ENCODE measurements around the gene CPB1. TPM values are rescaled to one million over a fixed set of nuclear protein-coding genes. Genes with fewer than 3 reads are reported as not detected.

The CPB1 gene
- total and polyA plus RNA-seq, 2 donors (not counting 1 experiment from before 2014, with no cell fraction given), result not detected

DNA sequence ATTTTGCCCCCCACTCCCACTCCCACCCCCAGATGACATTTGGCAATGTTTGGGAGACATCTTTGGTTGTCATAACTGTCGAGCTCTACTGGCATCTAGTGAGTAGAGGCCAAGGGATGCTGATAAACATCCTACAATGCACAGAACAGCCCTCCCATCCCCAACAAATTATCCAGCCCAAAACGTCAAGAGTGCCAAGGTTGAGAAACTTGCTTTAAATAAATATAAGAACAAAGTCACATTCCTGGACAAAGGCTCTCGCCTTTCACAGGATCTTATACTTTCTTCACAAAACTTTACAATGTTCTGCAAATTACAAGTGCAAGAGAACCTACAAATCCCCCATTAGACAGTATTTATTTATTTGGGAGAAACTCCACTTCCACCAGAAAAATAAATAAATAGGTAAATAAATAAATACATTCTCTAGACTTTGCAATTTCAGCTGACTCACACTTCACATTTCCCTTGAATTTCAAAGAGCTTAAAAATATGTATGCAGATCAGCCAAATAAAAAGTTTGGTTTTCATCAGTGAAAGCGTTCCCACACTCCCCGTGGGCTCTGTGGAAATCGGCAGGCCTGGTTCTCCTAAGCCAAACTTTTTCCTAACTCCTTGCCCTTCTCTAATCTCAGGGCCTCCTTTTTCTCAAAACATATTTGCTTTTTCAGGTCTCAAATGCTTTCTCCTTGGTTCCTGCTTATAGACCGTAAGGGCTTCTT lies 24.8 kb downstream of the CPB1 start:
- H3K79me2 ChIP-seq (ENCODE audit: control insufficient read depth, insufficient read depth, low read length), result no peaks in the 10 kb centered on the region
- CTCF ChIA-PET, result interaction anchor here (1.0 to 1.3 kb wide), 4 partner anchors 8 to 91 kb away, joined by 3 to 16 read pairs (median 3); no protein-coding TSS in a partner anchor
- H3K4me2 ChIP-seq (replicated peaks; ENCODE audit: low read depth, low read length, poor library complexity, severe bottlenecking), result no peak overlapping the region
- no peak overlapping the region for H3K27ac ChIP-seq (ENCODE audit: low read length in 2 of 2)
- Mint-ChIP-seq H3K27me3 (peaks cover 20% of the 10 kb centered on the region), H3K4me3 (no peak overlapping the region), H3K27ac (no peak overlapping the region), H3K4me1 (no peaks in the 10 kb centered on the region), H3K9me3 (ENCODE audit: insufficient read depth) (no peaks in the 10 kb centered on the region)
- TF ChIP-seq EZH2 (IDR thresholded peaks at IDR 0.05; ENCODE audit: borderline replicate concordance, insufficient read depth, low read depth, low read length, poor library complexity, severe bottlenecking), result no peak
- TF ChIP-seq, protein P1, sequence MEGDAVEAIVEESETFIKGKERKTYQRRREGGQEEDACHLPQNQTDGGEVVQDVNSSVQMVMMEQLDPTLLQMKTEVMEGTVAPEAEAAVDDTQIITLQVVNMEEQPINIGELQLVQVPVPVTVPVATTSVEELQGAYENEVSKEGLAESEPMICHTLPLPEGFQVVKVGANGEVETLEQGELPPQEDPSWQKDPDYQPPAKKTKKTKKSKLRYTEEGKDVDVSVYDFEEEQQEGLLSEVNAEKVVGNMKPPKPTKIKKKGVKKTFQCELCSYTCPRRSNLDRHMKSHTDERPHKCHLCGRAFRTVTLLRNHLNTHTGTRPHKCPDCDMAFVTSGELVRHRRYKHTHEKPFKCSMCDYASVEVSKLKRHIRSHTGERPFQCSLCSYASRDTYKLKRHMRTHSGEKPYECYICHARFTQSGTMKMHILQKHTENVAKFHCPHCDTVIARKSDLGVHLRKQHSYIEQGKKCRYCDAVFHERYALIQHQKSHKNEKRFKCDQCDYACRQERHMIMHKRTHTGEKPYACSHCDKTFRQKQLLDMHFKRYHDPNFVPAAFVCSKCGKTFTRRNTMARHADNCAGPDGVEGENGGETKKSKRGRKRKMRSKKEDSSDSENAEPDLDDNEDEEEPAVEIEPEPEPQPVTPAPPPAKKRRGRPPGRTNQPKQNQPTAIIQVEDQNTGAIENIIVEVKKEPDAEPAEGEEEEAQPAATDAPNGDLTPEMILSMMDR (IDR thresholded peaks at IDR 0.05), result no peak
- DNase-seq, result no peak
- no peaks in the 10 kb centered on the region for H3K4me1 ChIP-seq (ENCODE audit: control insufficient read depth in 2 of 2, insufficient read depth in 2 of 2, low read length in 2 of 2)
- peaks cover 0 to 2% (median 0%) of the 10 kb centered on the region in 4 experiments for H3K27me3 ChIP-seq (replicated peaks in 1 of 4; ENCODE audit: control extremely low read depth in 1 of 4, control insufficient read depth in 3 of 4, insufficient read depth in 4 of 4, low read length in 3 of 4)
- no peak overlapping the region for H3K9ac ChIP-seq (ENCODE audit: low read length)
- WGBS (ENCODE audit: insufficient coverage), result 80% methylated on average over 4 of the region's 7 CpGs
- no peaks in the 10 kb centered on the region for H3K9me3 ChIP-seq (ENCODE audit: control extremely low read depth in 1 of 3, control insufficient read depth in 2 of 3, insufficient read depth in 1 of 3, low read length in 2 of 3)
- no peak overlapping the region for H2AFZ ChIP-seq (ENCODE audit: insufficient read depth, low read depth, low read length, poor library complexity, severe bottlenecking)
- intact Hi-C loops (cut with micrococcal nuclease), result no loop called here
- POLR2A ChIA-PET, result no interaction called here
- H3K4me3 ChIP-seq (ENCODE audit: control extremely low read depth in 1 of 5, extremely low read depth in 1 of 5, insufficient read depth in 1 of 5, low read depth in 2 of 5, low read length in 4 of 5), result no peak overlapping the region
- no peak for ATAC-seq (ENCODE audit: low read depth)
- H3K36me3 ChIP-seq (replicated peaks in 1 of 2; ENCODE audit: control extremely low read depth in 1 of 2, control insufficient read depth in 1 of 2, extremely low read depth in 1 of 2, insufficient read depth in 2 of 2, low read length in 1 of 2), result no peaks in the 10 kb centered on the region
- no peaks in the 10 kb centered on the region for H4K20me1 ChIP-seq (ENCODE audit: control insufficient read depth, insufficient read depth, low read length, poor library complexity, severe bottlenecking)

DNA sequence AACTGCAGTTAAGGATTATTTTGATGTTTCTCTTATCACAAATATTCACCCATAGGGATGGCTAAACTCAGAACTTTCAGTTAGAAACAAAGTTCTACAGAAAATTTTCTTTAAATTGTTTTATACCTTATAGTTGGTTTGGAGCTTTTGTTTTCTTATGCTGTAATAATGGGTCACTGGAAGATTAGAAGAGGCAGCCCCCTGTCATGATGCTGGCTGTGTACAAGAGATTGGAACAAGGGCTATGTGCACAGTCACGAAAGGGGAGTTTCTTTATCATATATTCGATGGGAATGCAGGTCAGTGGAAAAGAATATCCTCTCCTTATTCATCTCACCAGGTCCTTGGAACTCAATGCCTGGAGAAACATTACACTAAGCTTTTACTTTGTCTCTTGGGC lies 25.5 kb downstream of the CPB1 start:
- peaks cover 20% of the 10 kb centered on the region for H3K27me3 Mint-ChIP-seq
- no peaks in the 10 kb centered on the region for H3K36me3 ChIP-seq (replicated peaks in 1 of 2; ENCODE audit: control extremely low read depth in 1 of 2, control insufficient read depth in 1 of 2, extremely low read depth in 1 of 2, insufficient read depth in 2 of 2, low read length in 1 of 2)
- no peak overlapping the region for H3K27ac ChIP-seq (ENCODE audit: low read length in 2 of 2)
- peaks cover 0 to 2% (median 0%) of the 10 kb centered on the region in 4 experiments for H3K27me3 ChIP-seq (replicated peaks in 1 of 4; ENCODE audit: control extremely low read depth in 1 of 4, control insufficient read depth in 3 of 4, insufficient read depth in 4 of 4, low read length in 3 of 4)
- no peak overlapping the region for H3K4me3 Mint-ChIP-seq
- ChIA-PET CTCF (interaction anchor here (1.0 to 1.3 kb wide), 4 partner anchors 9 to 90 kb away, joined by 3 to 16 read pairs (median 4); no protein-coding TSS in a partner anchor), POLR2A (no interaction called here)
- no peak overlapping the region for H3K27ac Mint-ChIP-seq
- H3K4me1 Mint-ChIP-seq, result no peaks in the 10 kb centered on the region
- no peak overlapping the region for H2AFZ ChIP-seq (ENCODE audit: insufficient read depth, low read depth, low read length, poor library complexity, severe bottlenecking)
- no peak overlapping the region for H3K4me2 ChIP-seq (replicated peaks; ENCODE audit: low read depth, low read length, poor library complexity, severe bottlenecking)
- H3K9me3 Mint-ChIP-seq (ENCODE audit: insufficient read depth), result no peaks in the 10 kb centered on the region
- no peaks in the 10 kb centered on the region for H4K20me1 ChIP-seq (ENCODE audit: control insufficient read depth, insufficient read depth, low read length, poor library complexity, severe bottlenecking)
- intact Hi-C loops (cut with micrococcal nuclease), result no loop called here
- no peak overlapping the region for H3K9ac ChIP-seq (ENCODE audit: low read length)
- no peaks in the 10 kb centered on the region for H3K9me3 ChIP-seq (ENCODE audit: control extremely low read depth in 1 of 3, control insufficient read depth in 2 of 3, insufficient read depth in 1 of 3, low read length in 2 of 3)
- no peak overlapping the region for H3K4me3 ChIP-seq (ENCODE audit: control extremely low read depth in 1 of 5, extremely low read depth in 1 of 5, insufficient read depth in 1 of 5, low read depth in 2 of 5, low read length in 4 of 5)
- no CpG with 5 or more reads among the region's 2 CpGs for WGBS (ENCODE audit: insufficient coverage)
- TF ChIP-seq EZH2 (IDR thresholded peaks at IDR 0.05; ENCODE audit: borderline replicate concordance, insufficient read depth, low read depth, low read length, poor library complexity, severe bottlenecking), result no peak
- TF ChIP-seq, protein P1 (IDR thresholded peaks at IDR 0.05), result no peak
- no peaks in the 10 kb centered on the region for H3K4me1 ChIP-seq (ENCODE audit: control insufficient read depth in 2 of 2, insufficient read depth in 2 of 2, low read length in 2 of 2)
- DNase-seq (no peak), ATAC-seq (ENCODE audit: low read depth) (no peak)
- no peaks in the 10 kb centered on the region for H3K79me2 ChIP-seq (ENCODE audit: control insufficient read depth, insufficient read depth, low read length)
